22Rv1 (cell line): Measurements from ENCODE around the gene KCNG2.

ENCODE experiments used
- CTCF ChIP-seq: fragments of 450-650 bp; IDR thresholded peaks from 2 replicates; pipeline ENCODE4 v1.5.1; 2017; ENCODE audit warnings: mild to moderate bottlenecking
- ZFX ChIP-seq: fragments of 450-650 bp; IDR thresholded peaks from 2 replicates; pipeline ENCODE4 v1.6.1; 2017; ENCODE audit warnings: antibody characterized with exemption, borderline replicate concordance

DNA sequence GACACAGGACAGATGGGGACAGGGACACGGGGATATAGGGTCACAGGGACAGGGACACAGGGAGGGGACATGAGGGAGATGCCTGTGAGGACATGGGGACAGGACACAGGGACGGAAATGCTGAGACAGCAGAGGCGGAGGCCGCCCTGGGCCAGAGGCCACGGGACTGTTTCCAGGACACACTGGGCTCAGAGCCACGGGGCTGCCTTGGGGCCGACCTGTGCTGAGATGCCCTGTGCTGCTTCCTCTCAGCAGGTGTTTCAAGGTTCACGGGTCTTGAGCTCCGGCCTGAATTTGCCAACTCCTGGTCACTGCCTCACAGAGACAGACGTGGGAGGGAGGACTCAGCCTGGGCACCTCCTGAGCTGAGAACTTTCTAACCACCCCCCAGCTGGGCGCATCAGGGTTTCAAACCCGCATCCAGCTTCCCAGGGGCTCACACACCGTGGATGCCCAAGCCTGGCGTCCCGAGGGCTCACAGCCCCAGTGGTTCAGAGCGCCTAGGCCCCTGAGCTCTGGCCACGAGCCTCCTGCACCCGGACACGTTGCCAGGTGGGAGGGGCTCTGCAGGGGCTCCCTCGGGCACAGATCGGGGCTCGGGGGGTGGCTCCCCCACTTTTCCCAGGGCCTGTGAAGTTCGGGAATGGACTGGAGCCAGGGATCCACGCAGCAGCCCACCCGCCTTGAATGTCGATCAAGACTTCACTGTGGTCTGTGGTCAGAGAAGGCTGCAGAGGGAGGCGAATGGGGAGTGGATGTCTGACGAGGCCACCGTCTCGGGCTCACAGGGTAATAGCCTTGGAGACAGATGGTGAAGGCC lies 89.7 kb downstream of the KCNG2 start:
- TF ChIP-seq CTCF (no peak), ZFX (no peak)
